Measurements from ENCODE around the gene CEACAM18.
A peak's percentile ranks its signal among the peaks of the same experiment; 100 is the strongest.

The CEACAM18 gene

GRCh38 chr19:51472607-51473006 is 5.7 kb upstream of the CEACAM18 start:
- no peak for TF ChIP-seq CTCF (IDR thresholded peaks at IDR 0.05; ENCODE audit: borderline replicate concordance, control extremely low read depth, extremely low read depth, insufficient read depth, missing control alignments)
- in situ Hi-C loops (cut with MboI; ENCODE audit: low sequenced_read_pairs, unreplicated experiment), result loop anchor here (5.0 kb wide), 1 partner anchor 185 kb away; no protein-coding TSS in a partner anchor
- DNase-seq (ENCODE audit: low spot score), result no peak

DNA sequence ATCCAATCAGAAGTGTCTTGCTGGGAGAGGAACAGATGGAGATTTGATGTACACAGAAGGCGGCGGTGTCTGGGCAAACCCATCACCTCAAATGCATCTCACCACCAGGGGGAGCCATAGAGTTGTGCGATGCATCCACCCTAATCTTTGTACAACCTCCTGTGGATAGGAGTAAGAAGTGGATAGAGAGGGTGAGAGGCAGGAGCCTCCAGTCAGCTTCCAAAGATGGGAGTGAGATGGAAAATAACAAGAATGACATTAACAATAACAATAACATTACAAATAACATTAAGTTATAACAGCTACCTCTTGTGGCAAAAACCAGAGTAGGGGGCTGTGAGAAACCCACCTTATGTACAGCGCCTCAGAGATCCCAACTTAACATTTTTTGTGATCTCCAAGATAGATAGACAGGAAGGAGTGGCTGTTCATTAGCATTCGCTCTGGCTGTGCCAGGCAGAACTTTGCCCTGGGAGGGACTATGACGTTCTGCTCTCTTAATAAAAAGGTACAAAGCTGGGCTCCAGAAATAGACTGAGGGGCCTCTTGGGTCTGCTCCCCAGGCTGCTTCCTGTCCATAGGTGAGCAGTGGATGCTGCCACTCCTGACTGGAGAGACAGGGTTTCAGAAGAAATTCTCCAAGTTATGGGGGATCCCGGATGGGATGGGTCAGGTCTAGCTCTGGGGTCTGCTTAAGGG is 5.2 kb upstream of the CEACAM18 start:
- in situ Hi-C loops (cut with MboI; ENCODE audit: low sequenced_read_pairs, unreplicated experiment), result loop anchor here (5.0 kb wide), 1 partner anchor 184 kb away; no protein-coding TSS in a partner anchor
- peak; percentile 82 for TF ChIP-seq CTCF (IDR thresholded peaks at IDR 0.05; ENCODE audit: borderline replicate concordance, control extremely low read depth, extremely low read depth, insufficient read depth, missing control alignments)
- DNase-seq (ENCODE audit: low spot score), result peak; percentile 77

DNA sequence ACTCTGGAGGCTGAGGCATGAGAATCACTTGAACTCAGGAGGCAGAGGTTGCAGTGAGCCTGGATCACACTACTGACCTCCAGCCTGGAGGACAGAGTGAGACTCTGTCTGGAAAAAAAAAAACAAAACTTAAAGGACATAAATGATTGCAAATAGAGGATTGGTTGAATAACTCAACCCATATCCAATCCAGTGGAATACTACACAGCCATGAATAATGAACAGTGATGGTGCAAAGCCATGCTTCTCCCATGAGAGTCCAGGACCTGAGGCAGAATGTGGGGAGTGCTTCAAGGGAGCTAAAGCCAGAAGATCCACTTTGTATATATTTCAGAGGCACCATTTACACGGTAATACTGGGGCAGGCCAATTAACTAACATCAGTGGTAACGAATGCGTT is 2.2 kb upstream of the CEACAM18 start:
- TF ChIP-seq CTCF (IDR thresholded peaks at IDR 0.05; ENCODE audit: borderline replicate concordance, control extremely low read depth, extremely low read depth, insufficient read depth, missing control alignments), result no peak
- in situ Hi-C loops (cut with MboI; ENCODE audit: low sequenced_read_pairs, unreplicated experiment), result no loop called here
- DNase-seq (ENCODE audit: low spot score), result no peak

GRCh38 chr19:51477344-51477743 is 995 bp upstream of the CEACAM18 start:
- in situ Hi-C loops (cut with MboI; ENCODE audit: low sequenced_read_pairs, unreplicated experiment), result no loop called here
- TF ChIP-seq CTCF (IDR thresholded peaks at IDR 0.05; ENCODE audit: borderline replicate concordance, control extremely low read depth, extremely low read depth, insufficient read depth, missing control alignments), result no peak
- no peak for DNase-seq (ENCODE audit: low spot score)

DNA sequence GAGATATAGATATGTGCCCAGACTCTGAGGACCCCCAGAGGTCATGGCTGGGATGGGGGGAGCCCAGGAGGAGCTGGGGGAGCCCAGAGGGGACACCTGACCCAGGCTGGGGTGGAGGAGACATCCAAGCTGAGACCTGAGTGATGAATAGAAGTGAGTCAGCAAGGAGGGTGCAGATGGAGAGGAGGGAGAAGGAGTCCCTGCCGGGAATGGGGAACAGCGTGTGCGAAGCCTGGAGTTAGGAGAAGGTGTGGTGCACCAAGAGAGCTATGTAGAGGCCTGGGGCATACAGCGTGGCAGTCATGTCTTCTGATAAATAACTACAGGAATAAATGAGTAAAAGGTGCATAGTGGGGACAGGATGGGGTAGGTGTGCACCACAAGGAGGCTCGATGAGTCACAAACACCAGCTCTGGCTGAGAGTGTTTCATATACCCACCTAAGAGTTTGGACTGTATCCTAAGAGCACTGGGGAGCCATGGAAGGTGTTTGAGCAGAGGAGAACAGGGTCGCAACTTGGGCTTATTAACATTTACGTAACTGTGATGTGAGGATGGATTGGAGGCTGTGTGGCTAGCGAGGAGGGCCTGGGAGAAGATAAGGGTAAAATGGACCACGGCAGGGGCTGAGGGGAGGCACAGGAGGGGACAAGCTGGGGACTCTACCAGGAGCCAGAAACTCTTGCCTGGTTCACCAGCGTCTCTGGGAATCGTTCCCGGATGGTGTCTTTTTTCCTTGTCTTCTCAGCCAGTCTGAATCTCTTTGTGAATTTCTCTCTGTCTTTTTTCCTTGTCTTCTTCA is 1.4 kb downstream of the CEACAM18 start:
- no peak for DNase-seq (ENCODE audit: low spot score)
- no peak for TF ChIP-seq CTCF (IDR thresholded peaks at IDR 0.05; ENCODE audit: borderline replicate concordance, control extremely low read depth, extremely low read depth, insufficient read depth, missing control alignments)
- in situ Hi-C loops (cut with MboI; ENCODE audit: low sequenced_read_pairs, unreplicated experiment), result no loop called here

- TF ChIP-seq CTCF (IDR thresholded peaks at IDR 0.05; ENCODE audit: borderline replicate concordance, control extremely low read depth, extremely low read depth, insufficient read depth, missing control alignments), result no peak
- in situ Hi-C loops (cut with MboI; ENCODE audit: low sequenced_read_pairs, unreplicated experiment), result no loop called here
- no peak for DNase-seq (ENCODE audit: low spot score)
Measured at GRCh38 chr19:51480590-51480989, 2.3 kb downstream of the CEACAM18 start.
